ENCODE data around the gene IMMP2L. TPM values are rescaled to one million over a fixed set of nuclear protein-coding genes. Genes with fewer than 3 reads are reported as not detected.

The IMMP2L gene
- total RNA-seq, 1 experiment from 2014 or later: 8.6 TPM

DNA sequence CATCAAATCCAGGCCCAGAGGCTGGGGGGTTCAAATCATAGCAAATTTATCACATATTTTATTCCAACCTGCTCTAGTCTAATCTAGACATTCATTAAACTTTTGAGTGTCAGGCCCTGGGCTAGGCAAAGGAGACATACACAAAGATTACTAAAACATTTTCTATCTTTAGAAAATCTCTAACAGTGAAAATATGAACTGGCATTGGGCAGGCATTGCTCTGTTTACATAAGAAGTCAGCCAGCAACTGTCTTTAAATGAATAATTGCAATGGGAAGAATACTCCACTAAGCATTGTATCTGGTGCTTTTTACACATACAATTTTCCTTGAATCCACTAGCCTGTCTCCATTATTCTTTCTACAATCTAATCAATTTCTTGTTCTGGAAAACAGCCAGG is 693.8 kb downstream of the IMMP2L start:
- TF ChIP-seq, protein P1, sequence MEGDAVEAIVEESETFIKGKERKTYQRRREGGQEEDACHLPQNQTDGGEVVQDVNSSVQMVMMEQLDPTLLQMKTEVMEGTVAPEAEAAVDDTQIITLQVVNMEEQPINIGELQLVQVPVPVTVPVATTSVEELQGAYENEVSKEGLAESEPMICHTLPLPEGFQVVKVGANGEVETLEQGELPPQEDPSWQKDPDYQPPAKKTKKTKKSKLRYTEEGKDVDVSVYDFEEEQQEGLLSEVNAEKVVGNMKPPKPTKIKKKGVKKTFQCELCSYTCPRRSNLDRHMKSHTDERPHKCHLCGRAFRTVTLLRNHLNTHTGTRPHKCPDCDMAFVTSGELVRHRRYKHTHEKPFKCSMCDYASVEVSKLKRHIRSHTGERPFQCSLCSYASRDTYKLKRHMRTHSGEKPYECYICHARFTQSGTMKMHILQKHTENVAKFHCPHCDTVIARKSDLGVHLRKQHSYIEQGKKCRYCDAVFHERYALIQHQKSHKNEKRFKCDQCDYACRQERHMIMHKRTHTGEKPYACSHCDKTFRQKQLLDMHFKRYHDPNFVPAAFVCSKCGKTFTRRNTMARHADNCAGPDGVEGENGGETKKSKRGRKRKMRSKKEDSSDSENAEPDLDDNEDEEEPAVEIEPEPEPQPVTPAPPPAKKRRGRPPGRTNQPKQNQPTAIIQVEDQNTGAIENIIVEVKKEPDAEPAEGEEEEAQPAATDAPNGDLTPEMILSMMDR (conservative IDR thresholded peaks at IDR 0.05; ENCODE audit: low read depth, low read length): no peak
- TF ChIP-seq EZH2phosphoT487 (IDR thresholded peaks at IDR 0.05; ENCODE audit: borderline replicate concordance, low read length) (no peak), EZH2 (IDR thresholded peaks at IDR 0.05; ENCODE audit: low read length, unreplicated experiment) (no peak)
- POLR2A ChIA-PET (ENCODE audit: unreplicated experiment): interaction anchor here (0.6 kb wide), 1 partner anchor 630 kb away, joined by 3 read pairs; no protein-coding TSS in a partner anchor
- no peak for DNase-seq
- Histone ChIP-seq H3K4me2 (ENCODE audit: low read length) (no peak overlapping the region), H3K79me2 (ENCODE audit: low read length) (no peaks in the 10 kb centered on the region), H3K9ac (ENCODE audit: low read length) (no peak overlapping the region), H3K4me3 (ENCODE audit: low read length) (no peak overlapping the region), H2AFZ (ENCODE audit: low read length) (no peak overlapping the region), H3K27ac (ENCODE audit: low read length) (no peak overlapping the region), H3F3A (ENCODE audit: low read length, unreplicated experiment) (no peaks in the 10 kb centered on the region), H4K20me1 (ENCODE audit: low read length) (no peaks in the 10 kb centered on the region), H3K9me3 (ENCODE audit: low read length) (no peaks in the 10 kb centered on the region), H3K4me1 (ENCODE audit: insufficient read depth, low read length) (no peaks in the 10 kb centered on the region), H3K9me2 (replicated peaks; ENCODE audit: low read length) (no peaks in the 10 kb centered on the region), H3K36me3 (ENCODE audit: low read depth, low read length) (no peaks in the 10 kb centered on the region), H3K27me3 (ENCODE audit: low read length) (no peaks in the 10 kb centered on the region)
- ATAC-seq: no peak
- BruUV-seq (replicated peaks): no TSS peak
- intact Hi-C loops (cut with micrococcal nuclease): no loop called here
- CTCF ChIA-PET: no interaction called here

DNA sequence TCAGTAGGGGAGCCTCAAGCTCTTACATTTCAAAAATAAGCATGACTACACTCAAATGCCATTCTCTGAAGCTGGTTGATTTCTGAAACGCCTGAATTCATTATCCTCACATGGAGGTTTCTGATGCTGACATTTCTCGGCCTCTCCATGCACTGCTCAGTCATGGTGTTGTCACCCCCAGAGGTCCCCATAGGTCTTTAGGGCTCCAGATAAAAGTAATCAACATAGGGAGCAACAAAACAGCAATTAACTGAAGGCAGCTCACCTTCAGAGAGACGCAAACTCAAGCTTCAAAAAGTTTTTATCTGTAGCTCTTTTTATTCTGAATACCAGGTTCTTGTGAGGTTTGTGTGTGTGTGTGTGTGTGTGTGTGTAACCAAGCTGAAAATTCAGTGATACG is 694.5 kb downstream of the IMMP2L start:
- H3K36me3 ChIP-seq (ENCODE audit: low read depth, low read length): no peaks in the 10 kb centered on the region
- H3K27ac ChIP-seq (ENCODE audit: low read length): no peak overlapping the region
- ChIA-PET CTCF (no interaction called here), POLR2A (ENCODE audit: unreplicated experiment) (interaction anchor here (0.6 kb wide), 1 partner anchor 631 kb away, joined by 3 read pairs; no protein-coding TSS in a partner anchor)
- no peak overlapping the region for H3K4me2 ChIP-seq (ENCODE audit: low read length)
- intact Hi-C loops (cut with micrococcal nuclease): no loop called here
- H2AFZ ChIP-seq (ENCODE audit: low read length): no peak overlapping the region
- no TSS peak for BruUV-seq (replicated peaks)
- H3K9me2 ChIP-seq (replicated peaks; ENCODE audit: low read length): no peaks in the 10 kb centered on the region
- no peaks in the 10 kb centered on the region for H3F3A ChIP-seq (ENCODE audit: low read length, unreplicated experiment)
- TF ChIP-seq, protein P1 (conservative IDR thresholded peaks at IDR 0.05; ENCODE audit: low read depth, low read length): no peak
- no peak for DNase-seq
- H3K4me3 ChIP-seq (ENCODE audit: low read length): no peak overlapping the region
- no peaks in the 10 kb centered on the region for H3K79me2 ChIP-seq (ENCODE audit: low read length)
- no peaks in the 10 kb centered on the region for H3K9me3 ChIP-seq (ENCODE audit: low read length)
- H3K4me1 ChIP-seq (ENCODE audit: insufficient read depth, low read length): no peaks in the 10 kb centered on the region
- ATAC-seq: no peak
- no peak overlapping the region for H3K9ac ChIP-seq (ENCODE audit: low read length)
- no peaks in the 10 kb centered on the region for H3K27me3 ChIP-seq (ENCODE audit: low read length)
- no peaks in the 10 kb centered on the region for H4K20me1 ChIP-seq (ENCODE audit: low read length)

DNA sequence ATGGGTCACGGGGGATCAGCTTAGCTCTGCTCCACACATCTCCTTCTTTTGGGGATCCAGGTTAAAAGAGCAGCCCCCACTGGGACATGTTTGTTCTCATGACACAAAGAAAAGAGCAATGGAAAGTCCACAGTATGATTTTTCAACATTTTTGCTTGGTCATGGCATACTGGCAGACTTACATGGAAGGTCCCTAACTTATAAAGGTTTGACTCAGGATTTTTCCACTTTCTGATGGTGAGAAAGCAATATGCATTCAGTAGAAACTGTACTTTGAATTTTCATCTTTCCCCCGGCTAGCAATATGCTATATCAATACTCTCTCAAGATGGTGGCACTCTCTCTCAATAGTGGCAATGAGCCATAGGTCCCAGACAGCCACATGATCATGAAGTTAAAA is 699.0 kb downstream of the IMMP2L start:
- Histone ChIP-seq H3K79me2 (ENCODE audit: low read length) (no peaks in the 10 kb centered on the region), H3K36me3 (ENCODE audit: low read depth, low read length) (no peaks in the 10 kb centered on the region), H2AFZ (ENCODE audit: low read length) (no peak overlapping the region), H3K4me2 (ENCODE audit: low read length) (no peak overlapping the region), H3K9me2 (replicated peaks; ENCODE audit: low read length) (no peaks in the 10 kb centered on the region), H3K9me3 (ENCODE audit: low read length) (no peaks in the 10 kb centered on the region), H3K4me1 (ENCODE audit: insufficient read depth, low read length) (no peaks in the 10 kb centered on the region), H3F3A (ENCODE audit: low read length, unreplicated experiment) (no peaks in the 10 kb centered on the region), H3K4me3 (ENCODE audit: low read length) (no peak overlapping the region), H3K9ac (ENCODE audit: low read length) (no peak overlapping the region), H3K27me3 (ENCODE audit: low read length) (no peaks in the 10 kb centered on the region), H3K27ac (ENCODE audit: low read length) (no peak overlapping the region), H4K20me1 (ENCODE audit: low read length) (no peaks in the 10 kb centered on the region)
- ChIA-PET POLR2A (ENCODE audit: unreplicated experiment) (no interaction called here), CTCF (no interaction called here)
- intact Hi-C loops (cut with micrococcal nuclease): no loop called here
- no peak for DNase-seq
- no peak for ATAC-seq
- TF ChIP-seq EZH2phosphoT487 (IDR thresholded peaks at IDR 0.05; ENCODE audit: borderline replicate concordance, low read length): no peak
- TF ChIP-seq EZH2 (IDR thresholded peaks at IDR 0.05; ENCODE audit: low read length, unreplicated experiment): no peak
- TF ChIP-seq, protein P1 (conservative IDR thresholded peaks at IDR 0.05; ENCODE audit: low read depth, low read length): no peak
- no TSS peak for BruUV-seq (replicated peaks)
